ENCODE results near the gene CYP3A7. TPM values are rescaled to one million over a fixed set of nuclear protein-coding genes. Genes with fewer than 3 reads are reported as not detected.

CYP3A7 gene
- total RNA-seq, 4 donors from 2014 or later: not detected

- TF ChIP-seq CTCF (IDR thresholded peaks at IDR 0.05; ENCODE audit: low read depth): no peak
Measured at GRCh38 chr7:99733448-99733847, 1.5 kb downstream of the CYP3A7 start.

- TF ChIP-seq CTCF (IDR thresholded peaks at IDR 0.05; ENCODE audit: low read depth): no peak
Measured at GRCh38 chr7:99733003-99733402, 2.0 kb downstream of the CYP3A7 start.

- TF ChIP-seq CTCF (IDR thresholded peaks at IDR 0.05; ENCODE audit: low read depth): no peak
Measured at GRCh38 chr7:99731638-99732374, 3.2 kb downstream of the CYP3A7 start.

- TF ChIP-seq CTCF (IDR thresholded peaks at IDR 0.05; ENCODE audit: low read depth): no peak
Measured at GRCh38 chr7:99730992-99731391, 4.0 kb downstream of the CYP3A7 start.

- TF ChIP-seq CTCF (IDR thresholded peaks at IDR 0.05; ENCODE audit: low read depth): no peak
Measured at GRCh38 chr7:99730238-99730810, 4.7 kb downstream of the CYP3A7 start.

- no peak for TF ChIP-seq CTCF (IDR thresholded peaks at IDR 0.05; ENCODE audit: low read depth)
Measured at GRCh38 chr7:99729486-99730237, 5.3 kb downstream of the CYP3A7 start.

GRCh38 chr7:99728615-99729014 lies 6.4 kb downstream of the CYP3A7 start:
- no peak for TF ChIP-seq CTCF (IDR thresholded peaks at IDR 0.05; ENCODE audit: low read depth)

All from subcutaneous adipose tissue (tissue), 4 donors.